ENCODE measurements around the gene B9D1.

Gene B9D1

GRCh38 chr17:19343671-19344151 is 18.8 kb downstream of the B9D1 start:
- Histone ChIP-seq H3K4me3 (ENCODE audit: control insufficient read depth in 1 of 7, extremely low read depth in 1 of 7, insufficient read depth in 4 of 7, low read depth in 2 of 7, low read length in 6 of 7) (no peak overlapping the region), H3K4me1 (ENCODE audit: control extremely low read depth in 1 of 4, control insufficient read depth in 4 of 4, insufficient read depth in 4 of 4, low read length in 3 of 4) (no peaks in the 10 kb centered on the region), H3K9me3 (ENCODE audit: control extremely low read depth in 1 of 5, control insufficient read depth in 4 of 5, insufficient read depth in 2 of 5, low read depth in 1 of 5, low read length in 4 of 5) (no peaks in the 10 kb centered on the region), H3K27ac (ENCODE audit: insufficient read depth in 1 of 2, low read depth in 1 of 2, low read length in 2 of 2, poor library complexity in 1 of 2, severe bottlenecking in 2 of 2) (no peak overlapping the region), H3K27me3 (replicated peaks in 2 of 5; ENCODE audit: control insufficient read depth in 4 of 5, insufficient read depth in 5 of 5, low read length in 4 of 5) (peaks cover 0 to 44% (median 16%) of the 10 kb centered on the region in 5 experiments), H3K36me3 (ENCODE audit: control insufficient read depth in 4 of 4, insufficient read depth in 4 of 4, low read length in 3 of 4) (no peaks in the 10 kb centered on the region)
- whole genome bisulfite sequencing (ENCODE audit: insufficient coverage), result over 99% methylated on average over 11 of the region's 13 CpGs
- POLR2A ChIA-PET, result no interaction called here
- CTCF ChIA-PET, result interaction anchor here (0.5 to 1.8 kb wide), 2 partner anchors 22 to 689 kb away, joined by 3 to 6 read pairs; no protein-coding TSS in a partner anchor
- DNase-seq, result no peak

- H3K9me3 ChIP-seq (ENCODE audit: control extremely low read depth in 1 of 5, control insufficient read depth in 4 of 5, insufficient read depth in 2 of 5, low read depth in 1 of 5, low read length in 4 of 5), result no peaks in the 10 kb centered on the region
- ChIA-PET POLR2A (no interaction called here), CTCF (interaction anchor here (1.8 kb wide), 1 partner anchor 21 kb away, joined by 6 read pairs; no protein-coding TSS in a partner anchor)
- no peak for DNase-seq
- H3K27ac ChIP-seq (ENCODE audit: insufficient read depth in 1 of 2, low read depth in 1 of 2, low read length in 2 of 2, poor library complexity in 1 of 2, severe bottlenecking in 2 of 2), result no peak overlapping the region
- no peak overlapping the region for H3K4me3 ChIP-seq (ENCODE audit: control insufficient read depth in 1 of 7, extremely low read depth in 1 of 7, insufficient read depth in 4 of 7, low read depth in 2 of 7, low read length in 6 of 7)
- 93% methylated on average over 5 of the region's 7 CpGs for WGBS (ENCODE audit: insufficient coverage)
- no peaks in the 10 kb centered on the region for H3K4me1 ChIP-seq (ENCODE audit: control extremely low read depth in 1 of 4, control insufficient read depth in 4 of 4, insufficient read depth in 4 of 4, low read length in 3 of 4)
- H3K36me3 ChIP-seq (ENCODE audit: control insufficient read depth in 4 of 4, insufficient read depth in 4 of 4, low read length in 3 of 4), result no peaks in the 10 kb centered on the region
- H3K27me3 ChIP-seq (replicated peaks in 2 of 5; ENCODE audit: control insufficient read depth in 4 of 5, insufficient read depth in 5 of 5, low read length in 4 of 5), result peaks cover 0 to 48% (median 16%) of the 10 kb centered on the region in 5 experiments
Measured at GRCh38 chr17:19343256-19343630, 19.3 kb downstream of the B9D1 start.

- no peaks in the 10 kb centered on the region for H3K36me3 ChIP-seq (ENCODE audit: control insufficient read depth in 4 of 4, insufficient read depth in 4 of 4, low read length in 3 of 4)
- H3K9me3 ChIP-seq (ENCODE audit: control extremely low read depth in 1 of 5, control insufficient read depth in 4 of 5, insufficient read depth in 2 of 5, low read depth in 1 of 5, low read length in 4 of 5), result no peaks in the 10 kb centered on the region
- DNase-seq, result no peak
- POLR2A ChIA-PET, result no interaction called here
- H3K4me1 ChIP-seq (ENCODE audit: control extremely low read depth in 1 of 4, control insufficient read depth in 4 of 4, insufficient read depth in 4 of 4, low read length in 3 of 4), result no peaks in the 10 kb centered on the region
- CTCF ChIA-PET, result interaction anchor here (1.8 kb wide), 1 partner anchor 21 kb away, joined by 6 read pairs; no protein-coding TSS in a partner anchor
- WGBS (ENCODE audit: insufficient coverage), result 85% methylated on average over 3 of the region's 7 CpGs
- no peak overlapping the region for H3K4me3 ChIP-seq (ENCODE audit: control insufficient read depth in 1 of 7, extremely low read depth in 1 of 7, insufficient read depth in 4 of 7, low read depth in 2 of 7, low read length in 6 of 7)
- H3K27me3 ChIP-seq (replicated peaks in 2 of 5; ENCODE audit: control insufficient read depth in 4 of 5, insufficient read depth in 5 of 5, low read length in 4 of 5), result peaks cover 0 to 48% (median 19%) of the 10 kb centered on the region in 5 experiments
- no peak overlapping the region for H3K27ac ChIP-seq (ENCODE audit: insufficient read depth in 1 of 2, low read depth in 1 of 2, low read length in 2 of 2, poor library complexity in 1 of 2, severe bottlenecking in 2 of 2)
Measured at GRCh38 chr17:19342611-19343255, 19.8 kb downstream of the B9D1 start.

GRCh38 chr17:19341641-19342610 is 20.6 kb downstream of the B9D1 start:
- Histone ChIP-seq H3K9me3 (ENCODE audit: control extremely low read depth in 1 of 5, control insufficient read depth in 4 of 5, insufficient read depth in 2 of 5, low read depth in 1 of 5, low read length in 4 of 5) (no peaks in the 10 kb centered on the region), H3K27me3 (replicated peaks in 2 of 5; ENCODE audit: control insufficient read depth in 4 of 5, insufficient read depth in 5 of 5, low read length in 4 of 5) (peaks cover 0 to 56% (median 27%) of the 10 kb centered on the region in 5 experiments), H3K4me3 (ENCODE audit: control insufficient read depth in 1 of 7, extremely low read depth in 1 of 7, insufficient read depth in 4 of 7, low read depth in 2 of 7, low read length in 6 of 7) (no peak overlapping the region), H3K4me1 (ENCODE audit: control extremely low read depth in 1 of 4, control insufficient read depth in 4 of 4, insufficient read depth in 4 of 4, low read length in 3 of 4) (no peaks in the 10 kb centered on the region), H3K27ac (ENCODE audit: insufficient read depth in 1 of 2, low read depth in 1 of 2, low read length in 2 of 2, poor library complexity in 1 of 2, severe bottlenecking in 2 of 2) (no peak overlapping the region), H3K36me3 (ENCODE audit: control insufficient read depth in 4 of 4, insufficient read depth in 4 of 4, low read length in 3 of 4) (no peaks in the 10 kb centered on the region)
- DNase-seq, result no peak
- CTCF ChIA-PET, result interaction anchor here (0.7 to 1.8 kb wide), 2 partner anchors 20 to 21 kb away, joined by 4 to 6 read pairs; partner anchors contain the start of gene B9D1
- WGBS (ENCODE audit: insufficient coverage), result 91% methylated on average over 19 of the region's 20 CpGs
- POLR2A ChIA-PET, result no interaction called here

GRCh38 chr17:19341211-19341631 is 21.3 kb downstream of the B9D1 start:
- 79% methylated on average over 6 of the region's 7 CpGs for WGBS (ENCODE audit: insufficient coverage)
- CTCF ChIA-PET, result interaction anchor here (0.7 to 3.8 kb wide), 2 partner anchors 22 to 30 kb away, joined by 4 to 13 read pairs; partner anchors contain the start of gene B9D1
- Histone ChIP-seq H3K4me3 (ENCODE audit: control insufficient read depth in 1 of 7, extremely low read depth in 1 of 7, insufficient read depth in 4 of 7, low read depth in 2 of 7, low read length in 6 of 7) (no peak overlapping the region), H3K27ac (ENCODE audit: insufficient read depth in 1 of 2, low read depth in 1 of 2, low read length in 2 of 2, poor library complexity in 1 of 2, severe bottlenecking in 2 of 2) (no peak overlapping the region), H3K36me3 (ENCODE audit: control insufficient read depth in 4 of 4, insufficient read depth in 4 of 4, low read length in 3 of 4) (no peaks in the 10 kb centered on the region), H3K4me1 (ENCODE audit: control extremely low read depth in 1 of 4, control insufficient read depth in 4 of 4, insufficient read depth in 4 of 4, low read length in 3 of 4) (no peaks in the 10 kb centered on the region), H3K27me3 (replicated peaks in 2 of 5; ENCODE audit: control insufficient read depth in 4 of 5, insufficient read depth in 5 of 5, low read length in 4 of 5) (peaks cover 0 to 63% (median 24%) of the 10 kb centered on the region in 5 experiments), H3K9me3 (ENCODE audit: control extremely low read depth in 1 of 5, control insufficient read depth in 4 of 5, insufficient read depth in 2 of 5, low read depth in 1 of 5, low read length in 4 of 5) (no peaks in the 10 kb centered on the region)
- DNase-seq, result no peak
- POLR2A ChIA-PET, result no interaction called here

GRCh38 chr17:19339341-19339815 is 23.1 kb downstream of the B9D1 start:
- no peaks in the 10 kb centered on the region for H3K36me3 ChIP-seq (ENCODE audit: control insufficient read depth in 4 of 4, insufficient read depth in 4 of 4, low read length in 3 of 4)
- H3K9me3 ChIP-seq (ENCODE audit: control extremely low read depth in 1 of 5, control insufficient read depth in 4 of 5, insufficient read depth in 2 of 5, low read depth in 1 of 5, low read length in 4 of 5), result no peaks in the 10 kb centered on the region
- no peaks in the 10 kb centered on the region for H3K4me1 ChIP-seq (ENCODE audit: control extremely low read depth in 1 of 4, control insufficient read depth in 4 of 4, insufficient read depth in 4 of 4, low read length in 3 of 4)
- ChIA-PET POLR2A (no interaction called here), CTCF (interaction anchor here (1.0 to 3.8 kb wide), 10 partner anchors 10 to 40 kb away, joined by 3 to 14 read pairs (median 5); no protein-coding TSS in a partner anchor)
- H3K27me3 ChIP-seq (replicated peaks in 2 of 5; ENCODE audit: control insufficient read depth in 4 of 5, insufficient read depth in 5 of 5, low read length in 4 of 5), result peaks cover 0 to 71% (median 26%) of the 10 kb centered on the region in 5 experiments
- no peak overlapping the region for H3K4me3 ChIP-seq (ENCODE audit: control insufficient read depth in 1 of 7, extremely low read depth in 1 of 7, insufficient read depth in 4 of 7, low read depth in 2 of 7, low read length in 6 of 7)
- WGBS (ENCODE audit: insufficient coverage), result 100% methylated on average over 1 of the region's 2 CpGs
- no peak overlapping the region for H3K27ac ChIP-seq (ENCODE audit: insufficient read depth in 1 of 2, low read depth in 1 of 2, low read length in 2 of 2, poor library complexity in 1 of 2, severe bottlenecking in 2 of 2)
- no peak for DNase-seq

All from common myeloid progenitor, CD34-positive (primary cell).